GM06990 (cell line): ENCODE data around the gene DHRS11.

Experiments
- DNase-seq: peaks from one replicate; pipeline ENCODE4 v3.0.0-alpha.2; 2011; ENCODE audit not compliant: insufficient read length; ENCODE audit errors: extremely low read depth
- H3K27me3 ChIP-seq: replicated peaks from 2 replicates; pipeline ENCODE4 v1.6.0; 2011; ENCODE audit warnings: low read length; ENCODE audit not compliant: control insufficient read depth, insufficient read depth
- H3K36me3 ChIP-seq: 2 replicates; pipeline ENCODE4 v1.5.1; 2011; ENCODE audit warnings: low read length; ENCODE audit not compliant: control insufficient read depth, insufficient read depth
- H3K4me3 ChIP-seq: replicated peaks from 2 replicates; pipeline ENCODE4 v1.5.1; 2011; ENCODE audit warnings: low read depth, mild to moderate bottlenecking, control low read depth, low read length
- TF ChIP-seq, protein P1 (sequence below): IDR thresholded peaks from 2 replicates; pipeline ENCODE4 v1.5.1; 2011; ENCODE audit warnings: low read length, control low read depth, mild to moderate bottlenecking, inconsistent platforms; ENCODE audit not compliant: insufficient read depth, poor library complexity, severe bottlenecking

DHRS11 gene

GRCh38 chr17:36623281-36623680 lies 31.6 kb downstream of the DHRS11 start:
- no peak overlapping the region for H3K4me3 ChIP-seq
- DNase-seq = no peak
- TF ChIP-seq, protein P1, sequence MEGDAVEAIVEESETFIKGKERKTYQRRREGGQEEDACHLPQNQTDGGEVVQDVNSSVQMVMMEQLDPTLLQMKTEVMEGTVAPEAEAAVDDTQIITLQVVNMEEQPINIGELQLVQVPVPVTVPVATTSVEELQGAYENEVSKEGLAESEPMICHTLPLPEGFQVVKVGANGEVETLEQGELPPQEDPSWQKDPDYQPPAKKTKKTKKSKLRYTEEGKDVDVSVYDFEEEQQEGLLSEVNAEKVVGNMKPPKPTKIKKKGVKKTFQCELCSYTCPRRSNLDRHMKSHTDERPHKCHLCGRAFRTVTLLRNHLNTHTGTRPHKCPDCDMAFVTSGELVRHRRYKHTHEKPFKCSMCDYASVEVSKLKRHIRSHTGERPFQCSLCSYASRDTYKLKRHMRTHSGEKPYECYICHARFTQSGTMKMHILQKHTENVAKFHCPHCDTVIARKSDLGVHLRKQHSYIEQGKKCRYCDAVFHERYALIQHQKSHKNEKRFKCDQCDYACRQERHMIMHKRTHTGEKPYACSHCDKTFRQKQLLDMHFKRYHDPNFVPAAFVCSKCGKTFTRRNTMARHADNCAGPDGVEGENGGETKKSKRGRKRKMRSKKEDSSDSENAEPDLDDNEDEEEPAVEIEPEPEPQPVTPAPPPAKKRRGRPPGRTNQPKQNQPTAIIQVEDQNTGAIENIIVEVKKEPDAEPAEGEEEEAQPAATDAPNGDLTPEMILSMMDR = no peak

DNA sequence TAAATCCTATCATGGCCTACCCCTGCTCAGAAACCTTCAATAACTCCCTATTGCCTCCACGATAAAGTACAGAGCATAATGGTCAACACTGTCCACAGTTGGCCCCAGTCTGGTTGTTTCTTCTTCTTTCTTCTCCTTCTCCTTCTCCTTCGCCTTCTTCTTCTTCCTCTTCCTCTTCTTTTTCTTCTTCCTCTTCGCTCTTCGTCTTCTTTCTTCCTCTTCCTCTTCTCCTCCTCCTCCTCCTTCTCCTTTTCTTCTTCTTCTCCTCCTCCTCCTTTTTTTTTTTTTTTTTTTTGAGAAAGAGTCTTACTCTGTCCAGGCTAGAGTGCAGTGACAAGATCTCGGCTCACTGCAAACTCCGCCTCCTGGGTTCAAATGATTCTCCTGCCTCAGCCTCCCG lies 33.5 kb downstream of the DHRS11 start:
- no peak for DNase-seq
- TF ChIP-seq, protein P1 = no peak
- Histone ChIP-seq H3K27me3 (no peaks in the 10 kb centered on the region), H3K4me3 (no peak overlapping the region), H3K36me3 (no peaks in the 10 kb centered on the region)

More at GRCh38 chr17:36623281-36623680, 31.6 kb downstream of the DHRS11 start:
- no peaks in the 10 kb centered on the region for H3K27me3 ChIP-seq
- H3K36me3 ChIP-seq = no peaks in the 10 kb centered on the region

GRCh38 chr17:36627101-36627500 lies 35.4 kb downstream of the DHRS11 start:
- TF ChIP-seq, protein P1 = no peak
- H3K36me3 ChIP-seq = no peaks in the 10 kb centered on the region
- H3K27me3 ChIP-seq = no peaks in the 10 kb centered on the region
- DNase-seq = no peak
- H3K4me3 ChIP-seq = no peak overlapping the region

DNA sequence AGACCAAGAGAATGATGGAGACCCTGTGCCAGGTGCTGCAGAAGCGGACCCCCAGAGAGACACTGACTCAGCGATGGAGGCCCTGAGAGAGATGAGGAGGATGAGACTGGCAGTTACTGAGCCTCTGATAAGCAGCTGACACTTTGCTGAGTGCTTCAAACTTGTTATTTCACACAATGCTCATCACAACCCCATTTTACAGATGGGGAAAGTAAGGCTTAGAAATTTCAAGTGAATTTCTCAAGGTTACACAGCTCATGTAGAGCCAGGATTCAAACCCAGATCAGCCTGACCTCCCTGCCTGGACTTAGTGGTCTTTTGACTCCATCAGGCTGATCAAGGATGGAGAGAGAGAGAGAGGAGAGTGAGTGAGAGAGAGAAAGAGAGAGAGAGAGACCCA lies 36.9 kb downstream of the DHRS11 start:
- TF ChIP-seq, protein P1 = no peak
- no peaks in the 10 kb centered on the region; the same call in 1 of the 2 replicates for H3K27me3 ChIP-seq
- no peaks in the 10 kb centered on the region for H3K36me3 ChIP-seq
- no peak for DNase-seq
- no peak overlapping the region for H3K4me3 ChIP-seq

DNA sequence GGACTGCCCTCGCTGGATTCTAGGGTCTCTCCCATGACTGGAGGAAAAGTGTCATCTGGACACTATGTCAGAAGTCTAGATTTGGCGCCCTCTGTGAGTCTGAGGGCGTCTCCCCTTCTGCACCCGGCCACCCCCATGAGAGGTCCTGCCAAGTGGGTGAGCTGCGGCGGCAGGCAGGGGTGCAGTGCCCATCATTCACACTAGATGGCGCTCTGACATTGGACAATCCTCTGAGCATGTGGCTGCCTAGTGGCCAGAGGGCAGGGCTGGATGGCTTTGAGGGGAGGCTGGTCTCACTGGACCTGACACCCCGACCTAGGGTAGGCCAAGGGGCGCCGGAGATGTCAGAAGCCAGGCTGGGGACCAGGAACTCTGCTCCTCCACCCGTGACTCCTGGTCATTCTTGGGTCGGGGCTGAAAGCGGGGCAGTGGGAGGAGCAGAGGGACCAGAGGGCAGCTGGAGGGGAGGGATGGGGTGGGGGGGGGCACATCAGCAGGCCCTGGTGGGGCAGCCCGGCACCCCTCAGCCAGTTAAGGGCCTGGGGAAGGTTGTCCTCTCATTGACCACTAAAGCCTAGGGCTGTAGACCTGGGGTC lies 37.7 kb downstream of the DHRS11 start:
- TF ChIP-seq, protein P1 = peak; percentile 95
- Histone ChIP-seq H3K27me3 (no peaks in the 10 kb centered on the region; the same call in 1 of the 2 replicates), H3K4me3 (no peak overlapping the region), H3K36me3 (no peaks in the 10 kb centered on the region)
- peak; percentile 59 for DNase-seq
